Retinal pigment epithelial cell (primary cell): ENCODE results near the gene ZNF578.
"Not testable (repeated sequence)": the region's sequence is repeated elsewhere in the genome, so short reads cannot be mapped to it uniquely, and the experiment has no call there.

Experiments
- DNase-seq: peaks from one replicate; pipeline ENCODE4 v3.0.0-alpha.2; 2010; ENCODE audit warnings: low read depth
- H3K4me3 ChIP-seq: 2 replicates; pipeline ENCODE4 v1.5.1; 2011; ENCODE audit warnings: mild to moderate bottlenecking, low read length, control low read depth, moderate library complexity
- CTCF ChIP-seq: conservative IDR thresholded peaks from 2 replicates; pipeline ENCODE4 v1.5.1; 2011; ENCODE audit warnings: low read depth, low read length, control low read depth, inconsistent platforms

ZNF578 gene

GRCh38 chr19:52464798-52465470 is 11.6 kb downstream of the ZNF578 start:
- TF ChIP-seq CTCF = no peak
- no peak for DNase-seq
- H3K4me3 ChIP-seq = no peak overlapping the region

GRCh38 chr19:52473655-52474350 is 20.4 kb downstream of the ZNF578 start:
- TF ChIP-seq CTCF = no peak
- H3K4me3 ChIP-seq = no peak overlapping the region
- no peak for DNase-seq

- no peak overlapping the region for H3K4me3 ChIP-seq
- no peak for DNase-seq
- TF ChIP-seq CTCF = no peak
These were observed 21.2 kb downstream of the ZNF578 start for GRCh38 chr19:52474351-52475127.

- not testable (repeated sequence) for DNase-seq, H3K4me3 ChIP-seq
These were observed 30.9 kb downstream of the ZNF578 start for GRCh38 chr19:52484111-52484743.

- DNase-seq, H3K4me3 ChIP-seq: not testable (repeated sequence)
These were observed 31.7 kb downstream of the ZNF578 start for GRCh38 chr19:52485064-52485463.

- not testable (repeated sequence) for H3K4me3 ChIP-seq, DNase-seq
These were observed 32.3 kb downstream of the ZNF578 start for GRCh38 chr19:52485561-52486240.

GRCh38 chr19:52492201-52492993 is 39.0 kb downstream of the ZNF578 start:
- TF ChIP-seq CTCF = no peak
- DNase-seq = no peak
- no peak overlapping the region for H3K4me3 ChIP-seq
